Activated naive CD4-positive, alpha-beta T cell treated with anti-CD3 and anti-CD28 coated beads, Interleukin-2, amount 50 U/mL, for 16 hours (primary cell): ENCODE data around the gene CCDC18.
"Not testable (repeated sequence)": the region's sequence is repeated elsewhere in the genome, so short reads cannot be mapped to it uniquely, and the experiment has no call there.

Experiments used
- DNase-seq: peaks from one replicate; pipeline ENCODE4 v3.0.0-alpha.2; 2020

The CCDC18 gene

GRCh38 chr1:93244298-93245069 lies 64.0 kb downstream of the CCDC18 start:
- DNase-seq, result no peak

- DNase-seq, result no peak
Measured at GRCh38 chr1:93251966-93252365, 71.4 kb downstream of the CCDC18 start.

- no peak for DNase-seq
Measured at GRCh38 chr1:93252598-93252997, 72.1 kb downstream of the CCDC18 start.

GRCh38 chr1:93253516-93253915 lies 73.0 kb downstream of the CCDC18 start:
- DNase-seq, result no peak

GRCh38 chr1:93255222-93256079 lies 74.9 kb downstream of the CCDC18 start:
- DNase-seq, result no peak

GRCh38 chr1:93256433-93256832 lies 75.9 kb downstream of the CCDC18 start:
- DNase-seq, result no peak

- DNase-seq, result no peak
Measured at GRCh38 chr1:93257889-93258288, 77.4 kb downstream of the CCDC18 start.

GRCh38 chr1:93260726-93261125 lies 80.2 kb downstream of the CCDC18 start:
- not testable (repeated sequence) for DNase-seq

- DNase-seq, result no peak
Measured at GRCh38 chr1:93262645-93263044, 82.1 kb downstream of the CCDC18 start.

GRCh38 chr1:93268888-93269287 lies 88.4 kb downstream of the CCDC18 start:
- not testable (repeated sequence) for DNase-seq

GRCh38 chr1:93275262-93275633 lies 94.7 kb downstream of the CCDC18 start:
- not testable (repeated sequence) for DNase-seq

GRCh38 chr1:93275634-93276295 lies 95.2 kb downstream of the CCDC18 start:
- no peak for DNase-seq

- not testable (repeated sequence) for DNase-seq
Measured at GRCh38 chr1:93277530-93277929, 97.0 kb downstream of the CCDC18 start.

- no peak for DNase-seq
Measured at GRCh38 chr1:93283496-93283895, 103.0 kb downstream of the CCDC18 start.

GRCh38 chr1:93288558-93288957 lies 108.0 kb downstream of the CCDC18 start:
- DNase-seq, result no peak

GRCh38 chr1:93296555-93297154 lies 116.1 kb downstream of the CCDC18 start:
- no peak for DNase-seq

GRCh38 chr1:93301131-93301530 lies 120.6 kb downstream of the CCDC18 start:
- DNase-seq, result no peak

GRCh38 chr1:93302078-93302477 lies 121.6 kb downstream of the CCDC18 start:
- DNase-seq, result no peak

GRCh38 chr1:93304716-93305138 lies 124.2 kb downstream of the CCDC18 start:
- peak; percentile 23 for DNase-seq

- no peak for DNase-seq
Measured at GRCh38 chr1:93306920-93307319, 126.4 kb downstream of the CCDC18 start.

- DNase-seq, result no peak
Measured at GRCh38 chr1:93313026-93313425, 132.5 kb downstream of the CCDC18 start.

GRCh38 chr1:93317207-93317606 lies 136.7 kb downstream of the CCDC18 start:
- no peak for DNase-seq

GRCh38 chr1:93317943-93318342 lies 137.4 kb downstream of the CCDC18 start:
- no peak for DNase-seq
